OCI-LY7 (cell line): Measurements from ENCODE around the gene ANKS1A. TPM values are rescaled to one million over a fixed set of nuclear protein-coding genes. Genes with fewer than 3 reads are reported as not detected.

Source experiments
- BruUV-seq: library from RNA; stranded (reverse); fragments of 400-500 nt; replicated peaks from 2 replicates; lab custom pipeline; 2021; lab: Mats Ljungman, UMichigan
- CTCF ChIA-PET: fragments of 300-600 bp; sonication (Branson Sonifier 250); formaldehyde crosslinking; loops from one replicate; lab custom pipeline; 2022; ENCODE audit warnings: antibody characterized with exemption; ENCODE audit not compliant: unreplicated experiment; lab: Charles Lee
- POLR2A ChIA-PET: fragments of 300-600 bp; sonication (Branson Sonifier 250); formaldehyde crosslinking; loops from one replicate; lab custom pipeline; 2022; ENCODE audit warnings: antibody characterized with exemption; lab: Charles Lee
- DNase-seq: peaks from one replicate; pipeline ENCODE4 v3.0.0-alpha.2; 2015; ENCODE audit warnings: low spot score
- H2AFZ ChIP-seq: fragments of 200-600 bp; sonication (generic), shearing (Covaris generic); 2 replicates; pipeline ENCODE4 v1.6.1; 2014; ENCODE audit warnings: mild to moderate bottlenecking, antibody characterized with exemption, low read length, moderate library complexity
- H3K27ac ChIP-seq: fragments of 200-600 bp; sonication (generic); 2 replicates; pipeline ENCODE4 v1.5.1; 2014; ENCODE audit warnings: mixed run types, low read depth, mild to moderate bottlenecking, moderate library complexity, low read length, inconsistent platforms; ENCODE audit not compliant: poor library complexity, severe bottlenecking
- H3K36me3 ChIP-seq: fragments of 200-600 bp; sonication (generic); 2 replicates; pipeline ENCODE4 v1.6.1; 2014; ENCODE audit warnings: mild to moderate bottlenecking, antibody characterized with exemption, low read length, moderate library complexity, mixed read lengths; ENCODE audit not compliant: insufficient read depth
- H3K4me1 ChIP-seq: fragments of 200-600 bp; sonication (generic); 2 replicates; pipeline ENCODE4 v1.5.1; 2014; ENCODE audit warnings: mild to moderate bottlenecking, low read length; ENCODE audit not compliant: insufficient read depth, poor library complexity, severe bottlenecking
- H3K4me2 ChIP-seq: fragments of 200-600 bp; sonication (generic); 2 replicates; pipeline ENCODE4 v1.6.1; 2014; ENCODE audit warnings: mild to moderate bottlenecking, low read length
- H3K4me3 ChIP-seq: fragments of 200-600 bp; sonication (generic); 2 replicates; pipeline ENCODE4 v1.5.1; 2014; ENCODE audit warnings: mild to moderate bottlenecking, low read depth, low read length; ENCODE audit not compliant: poor library complexity, severe bottlenecking
- H3K79me2 ChIP-seq: fragments of 200-600 bp; sonication (generic); 2 replicates; pipeline ENCODE4 v1.6.1; 2016; ENCODE audit warnings: low read depth, mild to moderate bottlenecking, low read length, moderate library complexity, mixed read lengths; ENCODE audit not compliant: insufficient read depth
- H3K9me2 ChIP-seq: fragments of 200-600 bp; sonication (generic); 2 replicates; pipeline ENCODE4 v1.6.1; 2016; ENCODE audit warnings: mild to moderate bottlenecking, low read length, mixed read lengths; ENCODE audit not compliant: insufficient read depth
- H3K9me3 ChIP-seq: fragments of 200-600 bp; sonication (generic); 2 replicates; pipeline ENCODE4 v1.6.1; 2014; ENCODE audit warnings: mild to moderate bottlenecking, mixed run types, low read length, mixed read lengths
- H4K20me1 ChIP-seq: fragments of 200-600 bp; sonication (generic); 2 replicates; pipeline ENCODE4 v1.6.1; 2014; ENCODE audit warnings: mild to moderate bottlenecking, antibody characterized with exemption, low read length, moderate library complexity, mixed read lengths; ENCODE audit not compliant: insufficient read depth
- EZH2phosphoT487 ChIP-seq: fragments of 200-600 bp; sonication (generic); IDR thresholded peaks from 2 replicates; pipeline ENCODE4 v1.6.1; 2018; ENCODE audit warnings: low read depth, borderline replicate concordance, mild to moderate bottlenecking, mixed run types, antibody characterized with exemption, low read length, moderate library complexity, mixed read lengths
- intact Hi-C: fragments of 100-400 bp; cut with micrococcal nuclease; formaldehyde crosslinking; loops from one replicate; pipeline ENCODE4 v1.10.0; 2022; ENCODE audit not compliant: unreplicated experiment
- total RNA-seq, 2 experiments: library from RNA; depleted of rRNA in 1 of 2; stranded (reverse); fragments of >200 nt in 1 of 2; shearing (Covaris generic) in 1 of 2; gene quantifications; 2 replicates each; pipeline ENCODE4 v1.2.3, GENCODE V29; 2014 to 2022
- TF ChIP-seq, protein P1 (sequence below): fragments of 200-600 bp; sonication (generic); conservative IDR thresholded peaks from 2 replicates; pipeline ENCODE4 v1.5.1; 2014; ENCODE audit warnings: mild to moderate bottlenecking, antibody characterized with exemption, low read length, moderate library complexity, mixed read lengths

The ANKS1A gene
- total RNA-seq, 2 experiments from 2014 or later: 7.8 to 13.8 TPM

DNA sequence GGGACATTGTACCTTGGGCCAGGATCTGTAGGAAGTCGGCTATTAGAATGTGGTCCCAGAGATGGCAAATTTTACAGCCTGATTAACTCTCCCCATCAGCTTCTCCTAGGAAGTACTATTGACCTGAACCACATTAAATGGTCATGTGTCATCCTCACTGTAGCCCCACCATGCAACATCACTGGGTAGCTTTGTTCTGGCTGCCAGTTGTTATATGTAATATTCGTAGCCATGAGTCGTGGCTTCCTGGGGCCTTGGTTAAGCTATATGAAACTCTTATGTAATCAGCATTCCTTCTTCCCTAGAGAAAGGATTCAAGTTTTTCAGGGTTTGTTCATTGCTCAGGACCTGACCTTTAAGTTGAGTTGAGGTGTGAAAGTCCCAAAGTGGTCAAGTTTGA lies 125.7 kb downstream of the ANKS1A start:
- no peaks in the 10 kb centered on the region for H3K79me2 ChIP-seq
- no peak overlapping the region for H2AFZ ChIP-seq
- intact Hi-C loops: no loop called here
- ChIA-PET POLR2A (interaction anchor here (0.6 kb wide), 1 partner anchor 14 kb away, joined by 4 read pairs; no protein-coding TSS in a partner anchor), CTCF (no interaction called here)
- H3K4me2 ChIP-seq: no peak overlapping the region
- H4K20me1 ChIP-seq: no peaks in the 10 kb centered on the region
- H3K4me3 ChIP-seq: no peak overlapping the region
- H3K36me3 ChIP-seq: no peaks in the 10 kb centered on the region
- BruUV-seq: no TSS peak
- TF ChIP-seq, protein P1, sequence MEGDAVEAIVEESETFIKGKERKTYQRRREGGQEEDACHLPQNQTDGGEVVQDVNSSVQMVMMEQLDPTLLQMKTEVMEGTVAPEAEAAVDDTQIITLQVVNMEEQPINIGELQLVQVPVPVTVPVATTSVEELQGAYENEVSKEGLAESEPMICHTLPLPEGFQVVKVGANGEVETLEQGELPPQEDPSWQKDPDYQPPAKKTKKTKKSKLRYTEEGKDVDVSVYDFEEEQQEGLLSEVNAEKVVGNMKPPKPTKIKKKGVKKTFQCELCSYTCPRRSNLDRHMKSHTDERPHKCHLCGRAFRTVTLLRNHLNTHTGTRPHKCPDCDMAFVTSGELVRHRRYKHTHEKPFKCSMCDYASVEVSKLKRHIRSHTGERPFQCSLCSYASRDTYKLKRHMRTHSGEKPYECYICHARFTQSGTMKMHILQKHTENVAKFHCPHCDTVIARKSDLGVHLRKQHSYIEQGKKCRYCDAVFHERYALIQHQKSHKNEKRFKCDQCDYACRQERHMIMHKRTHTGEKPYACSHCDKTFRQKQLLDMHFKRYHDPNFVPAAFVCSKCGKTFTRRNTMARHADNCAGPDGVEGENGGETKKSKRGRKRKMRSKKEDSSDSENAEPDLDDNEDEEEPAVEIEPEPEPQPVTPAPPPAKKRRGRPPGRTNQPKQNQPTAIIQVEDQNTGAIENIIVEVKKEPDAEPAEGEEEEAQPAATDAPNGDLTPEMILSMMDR: no peak
- H3K9me2 ChIP-seq: no peaks in the 10 kb centered on the region
- no peaks in the 10 kb centered on the region for H3K4me1 ChIP-seq
- no peak overlapping the region for H3K27ac ChIP-seq
- no peaks in the 10 kb centered on the region for H3K9me3 ChIP-seq
- no peak for DNase-seq

DNA sequence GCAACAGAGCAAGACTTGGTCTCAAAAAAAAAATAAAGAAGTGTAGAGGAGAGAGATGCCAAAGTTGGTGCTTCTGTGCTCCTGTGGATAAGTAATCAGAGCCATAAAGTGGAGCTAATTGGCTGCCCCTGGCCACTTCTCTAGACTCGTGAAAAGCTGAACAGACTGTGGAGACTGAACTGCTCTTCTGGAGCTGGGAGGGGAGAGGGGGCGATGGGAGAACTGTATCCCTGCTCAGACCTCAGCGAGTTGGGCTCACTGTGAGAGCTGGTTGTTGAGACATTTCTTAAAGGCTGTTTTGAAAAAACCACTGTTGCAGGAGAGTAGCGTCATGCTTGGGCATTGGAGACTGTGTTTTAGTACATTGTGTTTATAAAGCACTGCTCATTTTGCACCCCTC lies 126.4 kb downstream of the ANKS1A start:
- Histone ChIP-seq H2AFZ (no peak overlapping the region), H3K36me3 (no peaks in the 10 kb centered on the region), H3K9me3 (no peaks in the 10 kb centered on the region), H3K79me2 (no peaks in the 10 kb centered on the region), H3K4me3 (no peak overlapping the region), H3K4me1 (no peaks in the 10 kb centered on the region), H3K4me2 (no peak overlapping the region), H3K9me2 (no peaks in the 10 kb centered on the region), H4K20me1 (no peaks in the 10 kb centered on the region), H3K27ac (no peak overlapping the region)
- DNase-seq: no peak
- BruUV-seq: no TSS peak
- ChIA-PET POLR2A (interaction anchor here (1.4 kb wide), 1 partner anchor 13 kb away, joined by 3 read pairs; no protein-coding TSS in a partner anchor), CTCF (no interaction called here)
- intact Hi-C loops: no loop called here
- TF ChIP-seq EZH2phosphoT487: no peak
- TF ChIP-seq, protein P1: no peak

DNA sequence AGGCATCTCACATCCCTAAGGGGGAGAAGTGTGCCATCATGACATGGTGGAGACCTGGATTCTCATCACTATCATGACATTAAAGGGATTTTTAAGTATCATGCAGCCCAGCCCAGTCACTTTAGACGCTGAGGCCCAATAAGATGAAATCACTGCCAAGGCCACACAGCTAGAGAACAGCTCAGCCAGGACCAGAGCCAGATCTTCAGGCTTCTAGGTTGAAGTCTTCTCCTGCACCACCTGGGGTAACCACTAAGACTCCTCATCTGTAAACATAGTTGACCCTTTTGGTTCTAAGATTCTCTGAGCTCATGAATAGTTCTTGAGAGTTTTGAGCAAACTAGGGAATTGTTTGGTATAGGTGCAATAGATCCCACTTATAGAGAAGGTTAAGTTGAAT lies 126.9 kb downstream of the ANKS1A start:
- Histone ChIP-seq H3K4me2 (no peak overlapping the region), H3K79me2 (no peaks in the 10 kb centered on the region), H4K20me1 (no peaks in the 10 kb centered on the region), H3K9me2 (no peaks in the 10 kb centered on the region), H3K4me3 (no peak overlapping the region), H3K9me3 (no peaks in the 10 kb centered on the region), H2AFZ (no peak overlapping the region), H3K4me1 (no peaks in the 10 kb centered on the region), H3K27ac (no peak overlapping the region), H3K36me3 (no peaks in the 10 kb centered on the region)
- intact Hi-C loops: no loop called here
- BruUV-seq: no TSS peak
- ChIA-PET POLR2A (interaction anchor here (1.4 kb wide), 1 partner anchor 13 kb away, joined by 3 read pairs; no protein-coding TSS in a partner anchor), CTCF (no interaction called here)
- no peak for DNase-seq
- TF ChIP-seq, protein P1: no peak
- no peak for TF ChIP-seq EZH2phosphoT487
